Epithelial cell of esophagus (primary cell): ENCODE data around the gene SOX12.
"Not testable (repeated sequence)": the region's sequence is repeated elsewhere in the genome, so short reads cannot be mapped to it uniquely, and the experiment has no call there.

Experiments
- DNase-seq: peaks from one replicate; pipeline ENCODE4 v3.0.0; 2010; ENCODE audit warnings: low read depth
- H3K4me3 ChIP-seq: 2 replicates; pipeline ENCODE4 v1.5.1; 2011; ENCODE audit warnings: mild to moderate bottlenecking, low read length, control low read depth
- TF ChIP-seq, protein P1 (sequence below): IDR thresholded peaks from 2 replicates; pipeline ENCODE4 v1.5.1; 2011; ENCODE audit warnings: low read depth, mild to moderate bottlenecking, low read length, control low read depth, inconsistent platforms; ENCODE audit not compliant: insufficient read depth; ENCODE audit errors: missing control alignments

SOX12 gene

DNA sequence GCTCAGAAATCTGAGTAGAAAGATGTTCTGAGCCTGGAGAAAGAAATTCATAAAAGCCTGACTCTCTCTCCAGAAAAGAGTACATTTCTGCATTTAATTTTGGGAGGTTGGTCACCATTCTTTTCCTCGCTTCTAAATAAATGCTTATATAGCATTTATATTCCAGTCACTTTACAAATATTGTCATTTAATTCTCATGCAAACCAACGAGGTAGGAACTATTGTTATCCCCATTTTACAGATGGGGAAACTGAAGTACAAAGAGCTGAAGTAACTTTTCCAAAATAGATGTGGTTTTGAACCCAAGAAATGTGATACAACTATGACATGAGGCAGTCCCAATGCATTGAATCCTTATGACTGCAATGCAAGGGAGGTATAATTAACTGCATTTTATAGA, 50.7 kb downstream of the SOX12 start:
- DNase-seq = no peak
- H3K4me3 ChIP-seq = no peak overlapping the region
- TF ChIP-seq, protein P1, sequence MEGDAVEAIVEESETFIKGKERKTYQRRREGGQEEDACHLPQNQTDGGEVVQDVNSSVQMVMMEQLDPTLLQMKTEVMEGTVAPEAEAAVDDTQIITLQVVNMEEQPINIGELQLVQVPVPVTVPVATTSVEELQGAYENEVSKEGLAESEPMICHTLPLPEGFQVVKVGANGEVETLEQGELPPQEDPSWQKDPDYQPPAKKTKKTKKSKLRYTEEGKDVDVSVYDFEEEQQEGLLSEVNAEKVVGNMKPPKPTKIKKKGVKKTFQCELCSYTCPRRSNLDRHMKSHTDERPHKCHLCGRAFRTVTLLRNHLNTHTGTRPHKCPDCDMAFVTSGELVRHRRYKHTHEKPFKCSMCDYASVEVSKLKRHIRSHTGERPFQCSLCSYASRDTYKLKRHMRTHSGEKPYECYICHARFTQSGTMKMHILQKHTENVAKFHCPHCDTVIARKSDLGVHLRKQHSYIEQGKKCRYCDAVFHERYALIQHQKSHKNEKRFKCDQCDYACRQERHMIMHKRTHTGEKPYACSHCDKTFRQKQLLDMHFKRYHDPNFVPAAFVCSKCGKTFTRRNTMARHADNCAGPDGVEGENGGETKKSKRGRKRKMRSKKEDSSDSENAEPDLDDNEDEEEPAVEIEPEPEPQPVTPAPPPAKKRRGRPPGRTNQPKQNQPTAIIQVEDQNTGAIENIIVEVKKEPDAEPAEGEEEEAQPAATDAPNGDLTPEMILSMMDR = no peak

DNA sequence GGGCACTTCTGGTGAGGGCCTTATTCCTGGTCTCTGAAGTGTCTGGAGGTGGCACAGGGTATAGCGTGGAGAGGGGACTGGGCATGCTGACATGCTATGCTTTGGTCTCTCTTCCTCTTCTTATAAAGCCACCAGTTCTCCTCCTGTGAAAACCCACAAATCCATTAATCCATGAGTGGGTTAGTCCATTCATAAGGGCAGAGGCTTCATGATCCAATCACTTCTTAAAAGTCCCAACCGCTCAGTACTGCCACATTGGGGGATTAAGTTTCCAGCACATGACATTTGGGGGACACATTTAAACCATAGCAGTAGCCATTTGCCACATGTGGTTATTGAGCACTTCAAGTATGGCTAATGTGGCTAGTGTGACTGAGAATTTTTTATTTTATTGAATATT, 51.4 kb downstream of the SOX12 start:
- DNase-seq = no peak
- TF ChIP-seq, protein P1 = no peak
- H3K4me3 ChIP-seq = no peak overlapping the region

DNA sequence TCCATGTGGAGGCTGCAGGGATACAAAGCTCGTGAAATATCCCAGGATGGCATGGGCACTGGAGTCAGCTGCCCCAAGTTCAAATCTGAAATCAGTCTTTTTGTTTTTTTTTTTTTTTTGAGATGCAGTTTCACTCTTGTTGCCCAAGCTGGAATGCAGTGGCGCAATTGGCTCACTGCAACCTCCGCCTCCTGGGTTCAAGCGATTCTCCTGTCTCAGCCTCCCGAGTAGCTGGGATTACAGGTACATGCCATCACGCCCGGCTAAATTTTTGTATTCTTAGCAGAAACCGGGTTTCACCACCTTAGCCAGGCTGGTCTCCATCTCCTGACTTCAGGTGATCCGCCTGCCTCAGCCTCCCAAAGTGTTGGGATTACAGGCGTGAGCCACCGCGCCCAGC, 52.2 kb downstream of the SOX12 start:
- H3K4me3 ChIP-seq, DNase-seq: not testable (repeated sequence)

DNA sequence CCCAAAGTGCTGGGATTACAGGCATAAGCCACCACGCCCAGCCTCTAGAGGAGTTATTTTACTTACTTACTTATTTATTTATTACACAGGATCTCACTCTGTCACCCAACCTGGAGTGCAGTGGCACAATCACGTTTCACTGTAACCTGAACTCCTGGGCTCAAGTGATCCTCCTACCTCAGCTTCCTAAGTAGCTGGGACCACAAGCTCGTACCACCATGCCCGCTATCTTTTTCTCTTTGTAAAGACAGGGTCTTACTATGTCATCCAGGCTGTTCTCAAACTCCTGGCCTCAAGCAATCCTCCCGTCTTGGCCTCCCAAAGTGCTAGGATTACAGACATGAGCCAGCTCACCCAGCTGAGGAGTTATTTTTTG, 53.6 kb downstream of the SOX12 start:
- TF ChIP-seq, protein P1 = no peak
- no peak overlapping the region for H3K4me3 ChIP-seq
- DNase-seq = no peak
